Measurements from ENCODE around the gene ANKS1B.

Gene ANKS1B

DNA sequence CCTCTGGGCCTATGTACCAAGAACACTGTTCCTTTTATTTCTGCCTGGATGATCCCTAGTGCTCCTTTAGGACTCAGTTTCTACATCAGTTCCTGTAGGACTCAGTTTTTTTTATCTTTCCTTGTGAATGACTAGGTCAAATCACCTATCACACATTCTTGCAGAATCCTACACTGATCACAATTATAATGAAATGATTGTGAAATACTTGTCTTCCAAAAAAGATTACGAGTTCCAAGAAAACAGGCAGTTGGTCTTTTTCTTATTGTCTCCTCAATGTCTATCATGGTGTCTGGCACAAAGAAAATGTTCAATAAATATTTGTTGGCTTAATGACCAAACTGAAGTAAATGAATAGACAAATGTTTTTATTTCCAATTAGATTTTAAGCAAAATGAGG is 432.7 kb downstream of the ANKS1B start:
- no peak for DNase-seq

DNA sequence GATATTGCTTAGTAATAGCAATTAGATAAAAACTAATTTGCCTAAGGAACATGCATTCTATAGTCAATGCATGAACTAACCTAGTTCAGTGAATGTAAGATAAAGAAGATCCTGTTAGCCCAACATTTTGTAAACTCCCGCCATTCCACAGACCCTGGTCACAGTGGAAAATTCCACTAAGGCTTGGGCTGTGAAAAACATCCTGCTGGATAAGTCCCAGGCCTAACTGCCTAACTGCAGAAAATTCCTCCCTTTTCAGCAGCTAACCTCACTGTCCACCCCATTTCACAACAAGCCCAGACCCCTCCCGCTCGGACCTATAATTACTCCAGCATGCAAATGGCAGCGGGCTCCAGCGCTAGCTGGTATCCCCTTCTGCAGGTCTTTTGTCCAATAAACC is 435.1 kb downstream of the ANKS1B start:
- no peak for DNase-seq

GRCh38 chr12:99549196-99549595 is 435.5 kb downstream of the ANKS1B start:
- no peak for DNase-seq

- DNase-seq: no peak
Measured at GRCh38 chr12:99544457-99544856, 440.3 kb downstream of the ANKS1B start.

DNA sequence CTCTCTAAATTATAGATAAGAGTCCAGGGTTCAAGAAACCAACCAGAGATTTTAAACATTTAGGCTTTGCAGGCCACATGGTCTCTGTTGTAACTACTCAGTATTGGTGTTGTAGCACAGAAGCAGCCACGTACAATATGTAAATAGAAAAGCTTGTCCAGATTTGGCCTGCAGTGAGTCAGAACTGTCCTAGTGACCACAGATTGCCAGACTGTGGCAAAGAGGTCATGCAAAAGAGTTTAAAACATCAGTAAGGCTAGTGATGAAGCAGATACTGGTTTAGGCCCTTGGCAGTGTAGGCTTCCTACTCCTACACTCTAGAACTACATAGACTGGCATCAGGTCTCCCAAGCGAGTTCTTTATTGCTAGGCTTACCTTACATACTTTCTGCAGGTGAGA is 454.8 kb downstream of the ANKS1B start:
- DNase-seq: no peak

- no peak for DNase-seq
Measured at GRCh38 chr12:99528478-99528877, 456.3 kb downstream of the ANKS1B start.

DNA sequence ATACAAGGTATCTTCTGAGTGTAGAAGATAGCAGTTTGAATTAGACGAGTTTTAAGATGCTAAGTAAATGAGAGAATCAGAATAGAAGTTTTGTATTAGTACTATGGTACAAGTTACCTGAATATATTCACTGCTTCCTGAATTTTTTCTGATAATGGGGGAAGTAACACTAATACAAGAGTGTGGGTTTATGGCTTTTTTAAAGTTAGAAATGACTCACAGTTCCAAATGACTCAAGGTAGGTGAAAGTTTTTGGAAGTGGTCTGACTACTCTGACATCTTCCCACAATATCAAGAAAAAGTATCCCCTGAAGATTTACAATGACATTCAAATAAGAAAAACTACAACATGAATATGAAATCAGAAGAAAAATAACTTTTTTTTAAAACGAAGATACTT is 460.9 kb downstream of the ANKS1B start:
- DNase-seq: no peak

DNA sequence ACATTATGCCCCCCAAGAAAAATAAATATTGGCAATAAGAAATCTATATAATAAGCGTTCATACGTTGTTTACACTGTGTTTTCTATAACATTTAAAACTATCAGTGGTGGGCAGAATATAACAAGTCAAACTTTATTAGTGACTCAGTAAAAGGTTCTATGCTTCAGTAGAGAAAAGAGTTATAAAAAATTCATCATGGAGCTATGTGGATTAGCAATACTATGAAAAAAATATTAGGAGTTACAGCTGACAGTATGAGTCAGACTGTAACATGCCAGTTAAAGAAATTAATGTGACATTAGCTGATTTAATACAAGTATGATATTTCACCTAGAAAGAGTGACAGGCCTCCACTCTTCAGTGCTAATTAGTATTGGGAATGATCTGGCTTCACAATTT is 462.3 kb downstream of the ANKS1B start:
- DNase-seq: no peak

DNA sequence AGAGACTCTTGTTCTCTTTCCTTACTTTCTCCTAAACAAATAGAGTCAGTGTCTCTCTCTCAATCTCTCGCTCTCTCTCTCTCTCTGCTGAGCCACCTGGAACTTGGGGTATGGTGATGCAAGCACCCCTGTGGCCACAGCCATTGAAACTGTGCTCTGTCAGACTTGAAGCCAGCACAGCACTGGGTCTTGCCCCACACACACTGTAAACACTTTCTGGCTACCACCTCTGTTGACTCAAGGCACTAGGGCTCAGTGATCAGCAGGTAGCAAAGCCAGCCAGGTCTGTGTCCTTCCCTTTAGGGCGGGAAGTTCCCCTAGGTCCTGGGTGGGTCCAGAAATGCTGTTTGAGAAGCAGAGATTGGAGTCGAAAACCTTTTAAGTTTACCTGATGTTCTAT is 463.1 kb downstream of the ANKS1B start:
- DNase-seq: no peak

DNA sequence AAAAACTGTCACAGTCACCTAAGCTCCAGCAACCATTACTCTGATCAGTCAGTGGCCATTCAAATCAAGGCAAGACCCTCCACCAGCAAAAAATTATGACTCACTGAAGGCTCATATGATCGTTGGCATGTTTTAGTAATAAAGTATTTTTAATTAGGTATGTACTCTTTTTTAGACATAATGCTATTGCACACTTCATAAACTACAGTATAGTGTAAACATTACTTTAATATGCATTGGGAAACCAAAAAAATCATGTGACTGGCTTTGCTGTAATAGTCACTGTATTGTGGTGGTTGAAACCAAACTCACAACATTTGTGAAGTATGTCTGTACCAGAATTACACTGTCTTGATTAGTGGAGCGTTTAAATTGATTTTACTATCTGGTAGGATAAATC is 471.7 kb downstream of the ANKS1B start:
- DNase-seq: no peak

DNA sequence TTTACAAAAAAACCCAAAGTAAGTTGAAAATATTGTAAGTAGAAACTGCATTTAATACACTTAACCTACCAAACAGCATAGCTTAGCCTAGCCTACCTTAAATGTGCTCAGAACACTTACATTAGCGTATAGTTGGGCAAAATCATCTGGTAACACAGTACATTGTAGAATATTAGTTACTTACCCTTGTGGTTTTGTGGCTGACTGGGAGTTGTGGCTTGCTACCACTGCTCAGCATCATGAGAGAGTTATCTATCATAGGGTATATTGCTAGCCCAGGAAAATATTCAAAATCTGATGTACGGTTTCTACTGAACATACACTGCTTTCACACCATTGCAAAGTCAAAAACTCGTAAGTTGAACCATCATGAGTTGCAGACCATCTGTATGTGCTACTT is 478.9 kb downstream of the ANKS1B start:
- DNase-seq: no peak

DNA sequence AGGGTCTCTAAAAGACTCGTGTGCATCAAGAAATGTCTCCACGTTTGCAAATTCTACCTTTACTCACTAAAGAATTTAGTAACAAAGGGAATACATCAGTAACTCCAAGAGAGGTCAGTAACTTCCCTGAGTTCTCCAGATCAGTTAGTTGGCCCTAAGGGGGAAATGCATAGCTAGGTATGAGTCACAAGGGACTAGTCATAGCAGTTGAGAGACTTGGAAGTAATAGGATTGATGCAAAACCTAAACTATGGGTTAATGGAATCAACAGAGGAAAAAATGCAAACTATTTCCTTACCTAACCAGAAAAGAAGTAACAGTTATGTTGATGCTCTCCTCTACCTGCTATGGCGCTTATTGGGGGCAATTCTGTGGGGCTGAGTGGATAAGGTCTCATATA is 486.0 kb downstream of the ANKS1B start:
- no peak for DNase-seq

DNA sequence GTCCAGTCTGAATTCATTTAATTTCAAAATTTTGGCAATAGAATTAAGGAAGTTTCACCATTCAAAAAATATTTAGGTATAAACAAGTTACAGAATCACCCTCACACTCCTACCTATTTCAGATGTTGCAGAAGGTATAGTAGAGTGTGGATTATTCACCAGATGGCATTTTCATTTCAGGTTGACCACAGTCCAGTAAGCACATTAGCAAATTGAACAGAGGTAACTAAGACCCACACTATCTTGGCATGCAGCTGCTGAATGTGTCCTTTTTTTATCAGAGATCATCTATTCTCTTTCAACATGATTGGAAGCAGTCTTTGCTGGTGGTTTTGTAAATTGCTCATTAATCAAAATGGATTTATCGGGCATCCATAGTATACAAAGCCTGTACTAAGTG is 488.9 kb downstream of the ANKS1B start:
- no peak for DNase-seq

DNA sequence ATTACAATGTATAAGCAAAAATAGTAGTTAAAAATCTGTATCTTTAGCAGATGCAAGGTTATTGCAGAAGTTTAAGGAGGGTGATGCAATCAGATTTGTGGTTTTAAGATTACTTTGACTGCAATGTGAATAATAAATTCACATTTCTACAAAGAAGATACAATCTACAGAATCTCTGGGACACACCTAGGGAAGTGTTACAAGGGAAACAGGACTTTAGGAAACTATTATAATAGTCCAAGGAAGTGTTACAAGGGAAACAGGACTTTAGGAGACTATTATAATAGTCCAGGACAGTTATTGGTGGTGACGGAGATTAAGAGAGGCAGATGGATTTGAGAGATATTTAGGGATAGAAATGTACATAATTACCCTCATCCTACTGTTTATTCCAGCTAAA is 491.5 kb downstream of the ANKS1B start:
- DNase-seq: no peak

DNA sequence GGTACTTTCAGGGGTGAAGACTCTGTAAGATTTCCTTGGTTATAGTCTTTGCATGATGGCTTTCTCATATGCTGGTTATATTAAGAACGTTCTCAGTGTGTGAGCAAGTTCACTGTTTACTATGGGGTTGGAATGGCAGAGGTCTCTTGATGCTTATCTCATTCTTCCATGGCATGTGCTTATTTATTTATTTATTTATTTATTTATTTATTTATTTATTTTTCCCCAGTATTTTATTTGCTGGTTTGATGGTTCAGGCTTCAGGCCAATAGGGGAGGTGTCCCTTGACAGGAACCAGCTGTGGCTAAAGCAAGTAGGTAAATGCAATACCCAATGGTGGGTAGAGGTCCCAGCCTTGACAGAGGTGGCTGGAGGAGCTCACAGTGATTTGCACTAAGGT is 498.5 kb downstream of the ANKS1B start:
- DNase-seq: no peak

DNA sequence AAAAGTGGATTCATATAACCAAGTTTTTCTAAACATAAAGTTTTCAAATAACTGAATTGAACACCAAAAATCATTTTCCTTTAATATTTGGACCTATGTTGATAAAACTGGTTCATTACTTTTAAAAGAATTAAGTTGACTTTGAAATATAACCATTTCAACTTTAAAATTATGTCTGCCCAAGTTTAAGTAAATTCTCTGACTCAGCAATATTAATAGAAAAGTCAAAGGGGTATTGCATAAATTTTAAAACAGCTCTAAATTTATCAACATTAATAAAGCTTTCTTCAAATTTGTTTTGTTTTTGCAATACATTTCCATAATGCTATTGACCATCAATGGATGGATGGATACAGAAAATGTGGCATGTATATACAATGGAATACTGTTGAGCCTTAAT is 505.6 kb downstream of the ANKS1B start:
- no peak for DNase-seq

DNA sequence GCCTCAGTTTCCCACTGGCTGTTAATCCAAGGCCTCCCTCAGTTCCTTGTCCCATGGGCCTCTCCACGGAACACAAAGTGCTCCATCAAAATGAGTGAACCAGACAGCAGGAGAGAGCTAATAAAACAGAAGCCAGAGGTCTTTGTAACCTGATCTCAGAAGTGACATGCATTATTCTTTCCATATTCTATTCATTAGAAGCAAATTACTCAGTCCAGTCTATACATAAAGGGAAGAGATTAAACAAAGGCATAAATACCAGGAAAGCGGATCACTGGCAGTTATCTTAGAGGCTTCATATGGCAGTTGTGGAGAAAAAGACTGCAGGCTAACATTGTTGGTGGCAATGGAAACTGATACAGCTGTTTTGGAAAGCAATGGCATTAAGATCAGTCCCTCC is 507.8 kb downstream of the ANKS1B start:
- DNase-seq: no peak

GRCh38 chr12:99455350-99456035 is 529.2 kb downstream of the ANKS1B start:
- DNase-seq: no peak

GRCh38 chr12:99454539-99455172 is 530.1 kb downstream of the ANKS1B start:
- no peak for DNase-seq

DNA sequence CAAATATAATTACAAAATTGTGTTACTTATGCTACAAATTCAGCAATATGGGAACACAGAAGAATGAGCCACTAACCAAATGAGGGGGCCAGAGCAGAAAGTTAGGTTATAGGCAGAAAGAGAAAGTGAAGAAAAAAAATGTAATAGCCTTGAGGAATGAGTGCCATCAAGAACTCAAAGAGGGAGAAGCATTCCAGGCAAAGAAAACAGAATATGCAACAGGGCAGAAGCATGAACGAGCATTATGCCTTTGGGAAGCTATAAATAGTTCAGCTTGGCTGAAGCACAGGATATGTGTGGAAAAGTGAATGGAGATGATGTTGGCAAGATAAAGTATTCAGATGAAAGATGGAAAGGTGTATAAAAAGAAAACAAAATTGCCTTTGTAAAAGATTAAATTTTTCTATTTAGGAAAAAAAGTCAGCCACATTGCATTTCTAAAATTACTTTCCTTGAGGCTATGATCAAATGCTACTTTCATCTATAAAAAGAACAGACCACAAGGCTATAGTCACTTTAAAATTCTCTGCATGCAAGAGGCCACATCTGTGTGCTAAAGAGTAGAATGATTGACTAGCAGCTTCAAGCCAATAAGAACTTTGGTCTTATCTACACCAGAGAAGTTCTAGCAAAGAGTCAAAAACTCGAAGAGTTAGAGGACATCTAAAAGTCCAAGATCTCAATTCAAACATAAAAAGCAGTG is 530.7 kb downstream of the ANKS1B start:
- no peak for DNase-seq

GRCh38 chr12:99450036-99450630 is 534.6 kb downstream of the ANKS1B start:
- DNase-seq: no peak

GRCh38 chr12:99444859-99445316 is 539.8 kb downstream of the ANKS1B start:
- no peak for DNase-seq

GRCh38 chr12:99442758-99443157 is 542.0 kb downstream of the ANKS1B start:
- DNase-seq: no peak

- DNase-seq: no peak
Measured at GRCh38 chr12:99439399-99439798, 545.3 kb downstream of the ANKS1B start.
